ENCODE measurements around the gene SH2D7. TPM values are rescaled to one million over a fixed set of nuclear protein-coding genes. Genes with fewer than 3 reads are reported as not detected.
A peak's percentile ranks its signal among the peaks of the same experiment; 100 is the strongest.

Gene SH2D7
- total RNA-seq, 1 donor from 2014 or later, result not detected

- Mint-ChIP-seq H3K4me1 (ENCODE audit: unreplicated experiment) (peaks cover 61% of the 10 kb centered on the region), H3K27ac (ENCODE audit: unreplicated experiment) (peak overlapping the region; percentile 83), H3K27me3 (ENCODE audit: unreplicated experiment) (no peaks in the 10 kb centered on the region), H3K9me3 (ENCODE audit: unreplicated experiment) (no peaks in the 10 kb centered on the region), H3K36me3 (ENCODE audit: unreplicated experiment) (peaks cover 2% of the 10 kb centered on the region), H3K4me3 (ENCODE audit: unreplicated experiment) (peak overlapping the region; percentile 10)
- no peak for TF ChIP-seq CTCF (IDR thresholded peaks at IDR 0.05)
- DNase-seq (ENCODE audit: extremely low spot score, unreplicated experiment), result no peak
Observed at GRCh38 chr15:78073046-78073787, 19.1 kb upstream of the SH2D7 start.

- H3K36me3 Mint-ChIP-seq (ENCODE audit: unreplicated experiment), result peaks cover 2% of the 10 kb centered on the region
- H3K9me3 Mint-ChIP-seq (ENCODE audit: unreplicated experiment), result no peaks in the 10 kb centered on the region
- no peak for TF ChIP-seq CTCF (IDR thresholded peaks at IDR 0.05)
- peaks cover 61% of the 10 kb centered on the region for H3K4me1 Mint-ChIP-seq (ENCODE audit: unreplicated experiment)
- DNase-seq (ENCODE audit: extremely low spot score, unreplicated experiment), result peak; percentile 89
- H3K27me3 Mint-ChIP-seq (ENCODE audit: unreplicated experiment), result no peaks in the 10 kb centered on the region
- peak overlapping the region; percentile 88 for H3K4me3 Mint-ChIP-seq (ENCODE audit: unreplicated experiment)
- peak overlapping the region; percentile 97 for H3K27ac Mint-ChIP-seq (ENCODE audit: unreplicated experiment)
Observed at GRCh38 chr15:78075490-78076230, 16.7 kb upstream of the SH2D7 start.

- no peak for DNase-seq (ENCODE audit: extremely low spot score, unreplicated experiment)
- H3K27me3 Mint-ChIP-seq (ENCODE audit: unreplicated experiment), result no peaks in the 10 kb centered on the region
- peak overlapping the region; percentile 88 for H3K4me3 Mint-ChIP-seq (ENCODE audit: unreplicated experiment)
- peak overlapping the region; percentile 97 for H3K27ac Mint-ChIP-seq (ENCODE audit: unreplicated experiment)
- H3K4me1 Mint-ChIP-seq (ENCODE audit: unreplicated experiment), result peaks cover 55% of the 10 kb centered on the region
- TF ChIP-seq CTCF (IDR thresholded peaks at IDR 0.05), result peak; percentile 27
- H3K36me3 Mint-ChIP-seq (ENCODE audit: unreplicated experiment), result peaks cover 2% of the 10 kb centered on the region
- no peaks in the 10 kb centered on the region for H3K9me3 Mint-ChIP-seq (ENCODE audit: unreplicated experiment)
Observed at GRCh38 chr15:78076231-78077052, 15.9 kb upstream of the SH2D7 start.

- no peak for TF ChIP-seq CTCF (IDR thresholded peaks at IDR 0.05)
- peak within 1 kb of the TSS; percentile 88 for H3K4me3 Mint-ChIP-seq (ENCODE audit: unreplicated experiment)
- peaks cover 48% of the 10 kb centered on the region for H3K4me1 Mint-ChIP-seq (ENCODE audit: unreplicated experiment)
- peaks cover 2% of the 10 kb centered on the region for H3K36me3 Mint-ChIP-seq (ENCODE audit: unreplicated experiment)
- H3K27ac Mint-ChIP-seq (ENCODE audit: unreplicated experiment), result peak within 1 kb of the TSS; percentile 97
- no peak for DNase-seq (ENCODE audit: extremely low spot score, unreplicated experiment)
- no peaks in the 10 kb centered on the region for H3K9me3 Mint-ChIP-seq (ENCODE audit: unreplicated experiment)
- no peaks in the 10 kb centered on the region for H3K27me3 Mint-ChIP-seq (ENCODE audit: unreplicated experiment)
Observed at GRCh38 chr15:78077053-78077870, 15.1 kb upstream of the SH2D7 start, which contains the start of gene TBC1D2B. TBC1D2B (minus strand) TSS chr15:78077711; CDS start chr15:78077652, 59 bp downstream.

Measured in osteocyte (in vitro differentiated cells).